GM21576 (cell line): Measurements from ENCODE around the gene FBXO34.
"Not testable (repeated sequence)": the region's sequence is repeated elsewhere in the genome, so short reads cannot be mapped to it uniquely, and the experiment has no call there.

ENCODE experiments used
- ATAC-seq: cut with Tn5 transposase; IDR thresholded peaks from one replicate; pipeline ENCODE4 v1.9.1; 2021; ENCODE audit warnings: mild to moderate bottlenecking, moderate library complexity; ENCODE audit not compliant: unreplicated experiment

The FBXO34 gene

GRCh38 chr14:55373784-55374705 is 102.8 kb downstream of the FBXO34 start:
- no peak for ATAC-seq

- no peak for ATAC-seq
These were observed 103.5 kb downstream of the FBXO34 start for GRCh38 chr14:55374771-55375170.

- ATAC-seq: no peak
These were observed 106.0 kb downstream of the FBXO34 start for GRCh38 chr14:55377236-55377635.

- ATAC-seq: no peak
These were observed 109.8 kb downstream of the FBXO34 start for GRCh38 chr14:55381040-55381439.

GRCh38 chr14:55381561-55381960 is 110.3 kb downstream of the FBXO34 start:
- no peak for ATAC-seq

GRCh38 chr14:55382483-55382882 is 111.3 kb downstream of the FBXO34 start:
- no peak for ATAC-seq

- ATAC-seq: not testable (repeated sequence)
These were observed 111.8 kb downstream of the FBXO34 start for GRCh38 chr14:55383056-55383466.

GRCh38 chr14:55383541-55384140 is 112.4 kb downstream of the FBXO34 start:
- no peak for ATAC-seq

- ATAC-seq: no peak
These were observed 113.3 kb downstream of the FBXO34 start for GRCh38 chr14:55384536-55384935.

- ATAC-seq: no peak
These were observed 115.0 kb downstream of the FBXO34 start for GRCh38 chr14:55386037-55386808.

GRCh38 chr14:55387121-55387520 is 115.9 kb downstream of the FBXO34 start:
- no peak for ATAC-seq

- no peak for ATAC-seq
These were observed 116.9 kb downstream of the FBXO34 start for GRCh38 chr14:55388160-55388559.

GRCh38 chr14:55389330-55389729 is 118.1 kb downstream of the FBXO34 start:
- ATAC-seq: no peak

- ATAC-seq: no peak
These were observed 127.5 kb downstream of the FBXO34 start for GRCh38 chr14:55398679-55399078.

GRCh38 chr14:55399183-55399582 is 128.0 kb downstream of the FBXO34 start:
- ATAC-seq: no peak

GRCh38 chr14:55399852-55400251 is 128.6 kb downstream of the FBXO34 start:
- no peak for ATAC-seq

- no peak for ATAC-seq
These were observed 130.5 kb downstream of the FBXO34 start for GRCh38 chr14:55401751-55402150.
